Tibial nerve (tissue), 3 donors: ENCODE results near the gene AUTS2.

Experiments
- POLR2A ChIP-seq, 2 donors: fragments of 450-650 bp; IDR thresholded peaks; one replicate each; pipeline ENCODE4 v1.6.1; 2017; ENCODE audit warnings: antibody characterized with exemption in 2 of 2, mild to moderate bottlenecking in 2 of 2, moderate library complexity in 2 of 2
- TF ChIP-seq, protein P1 (sequence below), 5 experiments: fragments of 200-600 bp in 3 of 5; fragments of 450-650 bp in 2 of 5; sonication (generic) in 3 of 5; IDR thresholded peaks; one replicate each; pipeline ENCODE4 v1.5.1; 2016 to 2019; ENCODE audit warnings: antibody characterized with exemption in 5 of 5, mild to moderate bottlenecking in 3 of 5, moderate library complexity in 2 of 5

DNA sequence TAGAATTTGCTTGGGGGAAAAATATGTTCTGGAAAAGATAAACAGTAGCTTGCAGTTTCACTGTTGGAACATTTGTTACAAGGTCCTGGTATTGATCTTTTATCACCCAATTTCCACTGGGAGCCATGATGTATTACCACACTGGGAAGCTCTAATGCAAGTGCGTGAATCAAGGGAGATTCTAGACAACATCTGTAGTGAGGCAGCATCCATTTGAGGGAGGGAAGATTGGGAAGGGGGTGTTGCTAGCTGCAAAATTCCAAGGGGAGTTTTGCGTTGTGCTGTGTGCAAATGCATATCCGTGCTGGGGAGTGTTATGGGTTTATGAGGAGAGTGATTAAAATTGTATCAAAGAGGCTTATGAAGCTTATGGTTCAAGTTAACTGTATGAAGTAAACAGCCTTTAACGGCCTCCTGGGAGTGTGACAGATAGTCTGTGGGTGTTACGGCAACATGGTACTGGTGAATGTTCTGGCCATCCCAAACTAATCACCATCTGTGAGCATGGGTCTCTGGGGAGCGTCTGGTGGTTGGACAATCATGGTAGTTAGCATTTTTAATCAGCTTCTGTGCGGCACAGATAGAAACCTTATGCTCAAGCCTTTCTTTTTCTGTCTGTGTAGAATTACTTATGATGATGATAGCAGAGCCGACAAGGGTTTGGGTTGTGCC is 931.8 kb downstream of the AUTS2 start:
- TF ChIP-seq, protein P1, sequence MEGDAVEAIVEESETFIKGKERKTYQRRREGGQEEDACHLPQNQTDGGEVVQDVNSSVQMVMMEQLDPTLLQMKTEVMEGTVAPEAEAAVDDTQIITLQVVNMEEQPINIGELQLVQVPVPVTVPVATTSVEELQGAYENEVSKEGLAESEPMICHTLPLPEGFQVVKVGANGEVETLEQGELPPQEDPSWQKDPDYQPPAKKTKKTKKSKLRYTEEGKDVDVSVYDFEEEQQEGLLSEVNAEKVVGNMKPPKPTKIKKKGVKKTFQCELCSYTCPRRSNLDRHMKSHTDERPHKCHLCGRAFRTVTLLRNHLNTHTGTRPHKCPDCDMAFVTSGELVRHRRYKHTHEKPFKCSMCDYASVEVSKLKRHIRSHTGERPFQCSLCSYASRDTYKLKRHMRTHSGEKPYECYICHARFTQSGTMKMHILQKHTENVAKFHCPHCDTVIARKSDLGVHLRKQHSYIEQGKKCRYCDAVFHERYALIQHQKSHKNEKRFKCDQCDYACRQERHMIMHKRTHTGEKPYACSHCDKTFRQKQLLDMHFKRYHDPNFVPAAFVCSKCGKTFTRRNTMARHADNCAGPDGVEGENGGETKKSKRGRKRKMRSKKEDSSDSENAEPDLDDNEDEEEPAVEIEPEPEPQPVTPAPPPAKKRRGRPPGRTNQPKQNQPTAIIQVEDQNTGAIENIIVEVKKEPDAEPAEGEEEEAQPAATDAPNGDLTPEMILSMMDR (IDR thresholded peaks at IDR 0.05), result no peak
- TF ChIP-seq POLR2A (IDR thresholded peaks at IDR 0.05), result no peak
